GM12878 (cell line): ENCODE measurements around the gene DGCR8. TPM values are rescaled to one million over a fixed set of nuclear protein-coding genes. Genes with fewer than 3 reads are reported as not detected.

Experiments used
- ATAC-seq: fragments of 200-7000 bp; cut with Tn5 transposase; 3 replicates; pipeline ENCODE4 v1.9.1; 2020; ENCODE audit warnings: mild to moderate bottlenecking, moderate library complexity
- BruUV-seq: library from RNA; stranded (reverse); fragments of 400-500 nt; replicated peaks from 2 replicates; lab custom pipeline; 2021; lab: Mats Ljungman, UMichigan
- CTCF ChIA-PET: fragments of 300-600 bp; sonication (Branson Sonifier 250); formaldehyde crosslinking; extraction: SDS; loops from one replicate; lab custom pipeline; 2021; ENCODE audit warnings: inconsistent platforms; lab: Yijun Ruan, JAX
- POLR2A ChIA-PET: fragments of 350-600 bp; formaldehyde crosslinking; extraction: SDS; loops from one replicate; lab custom pipeline; 2021; ENCODE audit warnings: inconsistent platforms; lab: Charles Lee
- RAD21 ChIA-PET: fragments of 300-600 bp; sonication (Branson Sonifier 250); formaldehyde crosslinking; loops from one replicate; lab custom pipeline; 2023; ENCODE audit warnings: antibody characterized with exemption; ENCODE audit not compliant: unreplicated experiment; lab: Charles Lee
- SMC1A ChIA-PET: fragments of 300-600 bp; sonication (Branson Sonifier 250); formaldehyde crosslinking; loops from one replicate; lab custom pipeline; 2023; ENCODE audit not compliant: unreplicated experiment, uncharacterized antibody; lab: Charles Lee
- DNase-seq: peaks from one replicate; pipeline ENCODE4 v3.0.0-alpha.2; 2011; ENCODE audit warnings: low read depth, low spot score
- FAIRE-seq: peaks from 3 replicates; lab custom pipeline; 2011; peaks lifted over from hg19 to GRCh38; lab: Jason Lieb, UNC
- H2AFZ ChIP-seq: 2 replicates; pipeline ENCODE4 v1.6.0; 2011; ENCODE audit warnings: low read depth, low read length, control low read depth; ENCODE audit not compliant: control insufficient read depth
- H3K27ac ChIP-seq: 2 replicates; pipeline ENCODE4 v1.5.1; 2011; ENCODE audit warnings: control low read depth; ENCODE audit not compliant: control insufficient read depth, insufficient read depth
- H3K27me3 ChIP-seq, 2 experiments: replicated peaks in 1 of 2; 2 replicates each; pipeline versions ENCODE4 v1.6.0 to v1.6.1; 2011; ENCODE audit warnings: low read length in 1 of 2; ENCODE audit not compliant: control insufficient read depth in 2 of 2, insufficient read depth in 2 of 2
- H3K36me3 ChIP-seq, 2 experiments: 2 replicates each; pipeline ENCODE4 v1.5.1; 2011; ENCODE audit warnings: low read length in 1 of 2; ENCODE audit not compliant: control insufficient read depth in 2 of 2, insufficient read depth in 2 of 2
- H3K4me1 ChIP-seq: 2 replicates; pipeline ENCODE4 v1.6.1; 2011; ENCODE audit warnings: mild to moderate bottlenecking, low read length, moderate library complexity, mixed read lengths; ENCODE audit not compliant: control insufficient read depth, insufficient read depth
- H3K4me2 ChIP-seq: 2 replicates; pipeline ENCODE4 v1.6.0; 2011; ENCODE audit warnings: control low read depth; ENCODE audit not compliant: control insufficient read depth, insufficient read depth
- H3K4me3 ChIP-seq: fragments of 200-600 bp; sonication (generic); 2 replicates; pipeline ENCODE4 v1.5.1; 2016
- H3K79me2 ChIP-seq: 2 replicates; pipeline ENCODE4 v1.6.0; 2011; ENCODE audit warnings: low read length; ENCODE audit not compliant: control insufficient read depth, insufficient read depth
- H3K9ac ChIP-seq: 2 replicates; pipeline ENCODE4 v1.8.0; 2011; ENCODE audit warnings: low read length, control low read depth, mixed read lengths; ENCODE audit not compliant: control insufficient read depth, insufficient read depth
- H3K9me3 ChIP-seq: replicated peaks from 3 replicates; pipeline ENCODE4 v1.5.1; 2011; ENCODE audit warnings: mild to moderate bottlenecking, low read length; ENCODE audit not compliant: control insufficient read depth, insufficient read depth
- H4K20me1 ChIP-seq: 2 replicates; pipeline ENCODE4 v1.6.0; 2011; ENCODE audit not compliant: control insufficient read depth, insufficient read depth
- ETV6 ChIP-seq, 2 experiments: fragments of 450-650 bp in 1 of 2; IDR thresholded peaks in 1 of 2; conservative IDR thresholded peaks in 1 of 2; 2 replicates each; pipeline ENCODE4 v1.6.1; 2014; ENCODE audit warnings: antibody characterized with exemption in 1 of 2, borderline replicate concordance in 1 of 2, low read depth in 1 of 2, mild to moderate bottlenecking in 1 of 2, moderate library complexity in 1 of 2
- WGBS: methylation state at CpG from one replicate; pipeline ENCODE4 v1.1.6; 2016; ENCODE audit warnings: low lambda C conversion rate; ENCODE audit not compliant: insufficient replicate concordance, insufficient coverage; ENCODE audit errors: missing lambda C conversion rate; 5-methylcytosine and 5-hydroxymethylcytosine counted together
- in situ Hi-C: fragments of 300-500 bp; cut with MboI; formaldehyde crosslinking; loops from 9 replicates; pipeline ENCODE4 v1.14.3; 2018; ENCODE audit warnings: mixed read lengths
- intact Hi-C: fragments of 100-400 bp; cut with micrococcal nuclease; formaldehyde crosslinking; loops from one replicate; pipeline ENCODE4 v1.14.2; 2022; ENCODE audit not compliant: unreplicated experiment
- polyA plus RNA-seq, 11 experiments: library from polyadenylated mRNA; depleted of rRNA in 4 of 11; unstranded in 6 of 11; stranded (reverse) in 5 of 11; fragments of >200 nt; fragmentation: Nextera tagmentation in 4 of 11; fragmentation: Illumina TruSeq in 1 of 11; extraction: Ambion mirVana in 4 of 11; extraction: Trizol in 1 of 11; gene quantifications; 1 replicate in 1 of 11; 2 replicates in 10 of 11; pipeline versions ENCODE4 v1.2.1 to v1.2.3, GENCODE V29; 2011 to 2016; ENCODE audit warnings: inconsistent platforms in 2 of 11, missing spikeins in 2 of 11, low read depth in 1 of 11
- total RNA-seq, 4 experiments: library from RNA; depleted of rRNA in 3 of 4; stranded (reverse); fragments of >200 nt in 3 of 4; fragmentation: Illumina TruSeq in 1 of 4; extraction: Trizol in 1 of 4; gene quantifications; 2 replicates each; pipeline versions ENCODE4 v1.2.1 to v1.2.3, GENCODE V29; 2013 to 2021
- TF ChIP-seq, protein P1 (sequence below): IDR thresholded peaks from 2 replicates; pipeline ENCODE4 v1.6.1; 2011; ENCODE audit warnings: mild to moderate bottlenecking, low read depth, low read length, moderate library complexity; ENCODE audit not compliant: insufficient replicate concordance

Gene DGCR8
- total and polyA plus RNA-seq, 10 of the 15 experiments (the other 5 are each of a cell fraction or from before 2014, with no cell fraction given) = 1.2 to 35.1 (median 17.2) TPM

DNA sequence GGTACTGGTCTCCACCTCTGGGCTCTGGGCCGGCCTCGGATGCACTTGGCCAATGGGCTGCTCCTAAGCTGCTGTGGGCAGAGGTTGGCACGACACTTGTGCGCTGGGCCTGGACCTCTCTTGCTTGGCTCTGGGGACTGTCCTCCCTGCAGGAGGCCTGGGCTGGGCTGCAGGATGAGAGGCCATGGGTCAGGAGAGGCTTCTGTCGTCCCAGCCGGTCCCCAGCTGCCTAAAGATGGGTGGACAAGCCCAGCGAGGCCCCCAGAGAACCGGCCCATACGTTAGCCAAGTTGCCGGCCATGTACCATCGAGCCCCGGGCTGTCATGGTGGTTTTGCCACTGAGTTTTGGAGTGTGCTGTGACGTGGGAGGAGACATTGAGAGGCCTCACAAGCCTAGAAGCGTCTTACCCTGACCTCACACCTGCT is 72.4 kb downstream of the DGCR8 start (continued):
- TF ChIP-seq, protein P1, sequence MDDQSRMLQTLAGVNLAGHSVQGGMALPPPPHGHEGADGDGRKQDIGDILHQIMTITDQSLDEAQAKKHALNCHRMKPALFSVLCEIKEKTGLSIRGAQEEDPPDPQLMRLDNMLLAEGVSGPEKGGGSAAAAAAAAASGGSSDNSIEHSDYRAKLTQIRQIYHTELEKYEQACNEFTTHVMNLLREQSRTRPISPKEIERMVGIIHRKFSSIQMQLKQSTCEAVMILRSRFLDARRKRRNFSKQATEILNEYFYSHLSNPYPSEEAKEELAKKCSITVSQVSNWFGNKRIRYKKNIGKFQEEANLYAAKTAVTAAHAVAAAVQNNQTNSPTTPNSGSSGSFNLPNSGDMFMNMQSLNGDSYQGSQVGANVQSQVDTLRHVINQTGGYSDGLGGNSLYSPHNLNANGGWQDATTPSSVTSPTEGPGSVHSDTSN = no peak

DNA sequence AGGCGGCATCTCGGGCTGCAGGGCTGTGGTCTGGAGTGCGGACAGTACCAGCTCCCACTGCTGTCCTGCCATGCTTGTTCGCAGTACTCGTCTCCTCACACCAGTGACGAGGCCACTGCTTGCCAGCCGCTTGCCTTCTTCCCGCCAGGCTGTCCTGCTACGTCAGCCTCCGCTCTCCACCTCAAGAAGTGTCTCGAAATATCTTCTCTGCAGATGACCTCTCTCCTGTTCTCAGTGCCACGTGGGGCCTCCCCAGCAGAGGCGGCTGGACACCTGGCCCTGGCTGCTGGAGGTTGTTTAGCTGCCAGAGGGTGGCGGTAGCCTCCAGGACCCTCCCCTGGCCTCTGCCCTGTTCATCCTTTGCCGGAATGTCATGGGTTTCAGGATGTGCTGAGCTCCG is 73.9 kb downstream of the DGCR8 start:
- RAD21 ChIA-PET = no interaction called here
- in situ Hi-C loops = loop anchor here (10.0 kb wide), 2 partner anchors 111 to 141 kb away; partner anchors contain the start of gene RTN4R
- peaks cover 1 to 2% of the 10 kb centered on the region in 2 experiments; a peak in 3 of 4 replicates for H3K27me3 ChIP-seq
- no peak overlapping the region for H3K27ac ChIP-seq
- H3K4me2 ChIP-seq = no peak overlapping the region
- no peaks in the 10 kb centered on the region for H3K79me2 ChIP-seq
- no peaks in the 10 kb centered on the region for H3K36me3 ChIP-seq
- H3K4me3 ChIP-seq = no peak overlapping the region
- SMC1A ChIA-PET = interaction anchor here (0.9 kb wide), 1 partner anchor 92 kb away, joined by 4 read pairs; no protein-coding TSS in a partner anchor
- no peaks in the 10 kb centered on the region for H3K4me1 ChIP-seq
- intact Hi-C loops = no loop called here
- H3K9ac ChIP-seq = no peak overlapping the region
- H4K20me1 ChIP-seq = no peaks in the 10 kb centered on the region
- no peak overlapping the region for H2AFZ ChIP-seq
- BruUV-seq = no TSS peak
- CTCF ChIA-PET = interaction anchor here (1.4 kb wide), 2 partner anchors 85 to 141 kb away, joined by 3 to 4 read pairs; no protein-coding TSS in a partner anchor
- FAIRE-seq = no peak
- DNase-seq = no peak
- TF ChIP-seq ETV6 (conservative IDR thresholded peaks at IDR 0.05 in 1 of 2, IDR thresholded peaks at IDR 0.05 in 1 of 2; ENCODE audit: borderline replicate concordance in 1 of 2, low read depth in 1 of 2) = no peak
- H3K9me3 ChIP-seq = no peaks in the 10 kb centered on the region
- 55% methylated on average over 16 of the region's 16 CpGs for WGBS
- no peak for ATAC-seq
- POLR2A ChIA-PET = no interaction called here
